Measurements from ENCODE around the gene TMEM132D.

Gene TMEM132D

GRCh38 chr12:129063600-129063999 lies 840.2 kb downstream of the TMEM132D start:
- Histone ChIP-seq H2BK120ac (ENCODE audit: low read depth, low read length) (no peak overlapping the region), H3K36me3 (ENCODE audit: control insufficient read depth in 1 of 2, insufficient read depth in 2 of 2, low read depth in 1 of 2, low read length in 2 of 2) (no peaks in the 10 kb centered on the region), H3K4me2 (ENCODE audit: low read length, poor library complexity, severe bottlenecking) (no peak overlapping the region), H3K4me1 (ENCODE audit: control insufficient read depth, insufficient read depth, low read depth, low read length) (no peaks in the 10 kb centered on the region), H3K18ac (ENCODE audit: low read depth in 1 of 2, low read length in 2 of 2) (no peak overlapping the region), H3K9me3 (ENCODE audit: control insufficient read depth, low read length) (peaks cover 16% of the 10 kb centered on the region), H2AK5ac (ENCODE audit: low read length, severe bottlenecking) (no peak overlapping the region), H2BK5ac (ENCODE audit: low read depth, low read length, poor library complexity, severe bottlenecking) (no peak overlapping the region), H4K91ac (ENCODE audit: low read length) (no peak overlapping the region), H3K27me3 (ENCODE audit: control insufficient read depth in 1 of 2, insufficient read depth in 1 of 2, low read length in 2 of 2) (no peaks in the 10 kb centered on the region), H4K8ac (ENCODE audit: low read length) (no peak overlapping the region), H3K14ac (ENCODE audit: low read length in 2 of 2) (no peak overlapping the region), H3K27ac (ENCODE audit: low read length, poor library complexity, severe bottlenecking) (no peak overlapping the region), H3K9ac (ENCODE audit: low read length) (no peak overlapping the region), H3K23ac (ENCODE audit: low read length in 2 of 2) (no peak overlapping the region), H3K4me3 (ENCODE audit: insufficient read depth in 1 of 2, low read depth in 1 of 2, low read length in 2 of 2) (no peak overlapping the region), H2BK15ac (ENCODE audit: low read depth, poor library complexity, severe bottlenecking) (no peak overlapping the region), H2BK12ac (ENCODE audit: low read length in 2 of 2) (no peak overlapping the region), H3K79me1 (replicated peaks; ENCODE audit: low read length, poor library complexity, severe bottlenecking) (no peaks in the 10 kb centered on the region), H3K4ac (ENCODE audit: low read depth in 1 of 2, low read length in 2 of 2) (no peak overlapping the region), H2AFZ (ENCODE audit: low read depth, low read length) (no peak overlapping the region)
- 58% methylated on average over 4 of the region's 4 CpGs for WGBS
- no peak for DNase-seq

GRCh38 chr12:129053232-129053631 lies 850.6 kb downstream of the TMEM132D start:
- H3K79me1 ChIP-seq (replicated peaks; ENCODE audit: low read length, poor library complexity, severe bottlenecking): no peaks in the 10 kb centered on the region
- H2BK12ac ChIP-seq (ENCODE audit: low read length in 2 of 2): no peak overlapping the region
- H3K27ac ChIP-seq (ENCODE audit: low read length, poor library complexity, severe bottlenecking): no peak overlapping the region
- no peaks in the 10 kb centered on the region for H3K9me3 ChIP-seq (ENCODE audit: control insufficient read depth, low read length)
- H2AK5ac ChIP-seq (ENCODE audit: low read length, severe bottlenecking): no peak overlapping the region
- H4K91ac ChIP-seq (ENCODE audit: low read length): no peak overlapping the region
- 82% methylated on average over 11 of the region's 11 CpGs for WGBS
- no peak overlapping the region for H3K23ac ChIP-seq (ENCODE audit: low read length in 2 of 2)
- H3K18ac ChIP-seq (ENCODE audit: low read depth in 1 of 2, low read length in 2 of 2): no peak overlapping the region
- H3K4me2 ChIP-seq (ENCODE audit: low read length, poor library complexity, severe bottlenecking): no peak overlapping the region
- H3K36me3 ChIP-seq (ENCODE audit: control insufficient read depth in 1 of 2, insufficient read depth in 2 of 2, low read depth in 1 of 2, low read length in 2 of 2): no peaks in the 10 kb centered on the region
- no peaks in the 10 kb centered on the region for H3K4me1 ChIP-seq (ENCODE audit: control insufficient read depth, insufficient read depth, low read depth, low read length)
- no peak overlapping the region for H2BK5ac ChIP-seq (ENCODE audit: low read depth, low read length, poor library complexity, severe bottlenecking)
- no peak overlapping the region for H3K14ac ChIP-seq (ENCODE audit: low read length in 2 of 2)
- no peak overlapping the region for H3K4me3 ChIP-seq (ENCODE audit: insufficient read depth in 1 of 2, low read depth in 1 of 2, low read length in 2 of 2)
- H2BK15ac ChIP-seq (ENCODE audit: low read depth, poor library complexity, severe bottlenecking): no peak overlapping the region
- no peak overlapping the region for H4K8ac ChIP-seq (ENCODE audit: low read length)
- no peak overlapping the region for H3K4ac ChIP-seq (ENCODE audit: low read depth in 1 of 2, low read length in 2 of 2)
- H2AFZ ChIP-seq (ENCODE audit: low read depth, low read length): no peak overlapping the region
- no peak overlapping the region for H3K9ac ChIP-seq (ENCODE audit: low read length)
- no peaks in the 10 kb centered on the region for H3K27me3 ChIP-seq (ENCODE audit: control insufficient read depth in 1 of 2, insufficient read depth in 1 of 2, low read length in 2 of 2)
- H2BK120ac ChIP-seq (ENCODE audit: low read depth, low read length): no peak overlapping the region
- no peak for DNase-seq

- Histone ChIP-seq H3K14ac (ENCODE audit: low read length in 2 of 2) (no peak overlapping the region), H3K79me1 (replicated peaks; ENCODE audit: low read length, poor library complexity, severe bottlenecking) (no peaks in the 10 kb centered on the region), H3K23ac (ENCODE audit: low read length in 2 of 2) (no peak overlapping the region), H2BK15ac (ENCODE audit: low read depth, poor library complexity, severe bottlenecking) (no peak overlapping the region), H2AFZ (ENCODE audit: low read depth, low read length) (no peak overlapping the region), H2AK5ac (ENCODE audit: low read length, severe bottlenecking) (no peak overlapping the region), H3K4me1 (ENCODE audit: control insufficient read depth, insufficient read depth, low read depth, low read length) (no peaks in the 10 kb centered on the region), H4K91ac (ENCODE audit: low read length) (no peak overlapping the region), H3K9me3 (ENCODE audit: control insufficient read depth, low read length) (peaks cover 1% of the 10 kb centered on the region), H2BK12ac (ENCODE audit: low read length in 2 of 2) (no peak overlapping the region), H4K8ac (ENCODE audit: low read length) (no peak overlapping the region), H3K27ac (ENCODE audit: low read length, poor library complexity, severe bottlenecking) (no peak overlapping the region), H3K27me3 (ENCODE audit: control insufficient read depth in 1 of 2, insufficient read depth in 1 of 2, low read length in 2 of 2) (no peaks in the 10 kb centered on the region), H2BK120ac (ENCODE audit: low read depth, low read length) (no peak overlapping the region), H2BK5ac (ENCODE audit: low read depth, low read length, poor library complexity, severe bottlenecking) (no peak overlapping the region), H3K4ac (ENCODE audit: low read depth in 1 of 2, low read length in 2 of 2) (no peak overlapping the region), H3K36me3 (ENCODE audit: control insufficient read depth in 1 of 2, insufficient read depth in 2 of 2, low read depth in 1 of 2, low read length in 2 of 2) (no peaks in the 10 kb centered on the region), H3K4me2 (ENCODE audit: low read length, poor library complexity, severe bottlenecking) (no peak overlapping the region), H3K4me3 (ENCODE audit: insufficient read depth in 1 of 2, low read depth in 1 of 2, low read length in 2 of 2) (no peak overlapping the region), H3K18ac (ENCODE audit: low read depth in 1 of 2, low read length in 2 of 2) (no peak overlapping the region), H3K9ac (ENCODE audit: low read length) (no peak overlapping the region)
- no peak for DNase-seq
Observed at GRCh38 chr12:129052373-129052772, 851.5 kb downstream of the TMEM132D start.

GRCh38 chr12:129049917-129050316 lies 853.9 kb downstream of the TMEM132D start:
- DNase-seq: no peak
- no peak overlapping the region for H4K8ac ChIP-seq (ENCODE audit: low read length)
- H4K91ac ChIP-seq (ENCODE audit: low read length): no peak overlapping the region
- H2AFZ ChIP-seq (ENCODE audit: low read depth, low read length): no peak overlapping the region
- WGBS: 78% methylated on average over 1 of the region's 1 CpG
- no peak overlapping the region for H3K4me2 ChIP-seq (ENCODE audit: low read length, poor library complexity, severe bottlenecking)
- H2BK15ac ChIP-seq (ENCODE audit: low read depth, poor library complexity, severe bottlenecking): no peak overlapping the region
- no peak overlapping the region for H3K4ac ChIP-seq (ENCODE audit: low read depth in 1 of 2, low read length in 2 of 2)
- H3K27me3 ChIP-seq (ENCODE audit: control insufficient read depth in 1 of 2, insufficient read depth in 1 of 2, low read length in 2 of 2): no peaks in the 10 kb centered on the region
- no peak overlapping the region for H3K9ac ChIP-seq (ENCODE audit: low read length)
- no peak overlapping the region for H3K14ac ChIP-seq (ENCODE audit: low read length in 2 of 2)
- no peak overlapping the region for H2BK12ac ChIP-seq (ENCODE audit: low read length in 2 of 2)
- no peaks in the 10 kb centered on the region for H3K4me1 ChIP-seq (ENCODE audit: control insufficient read depth, insufficient read depth, low read depth, low read length)
- no peak overlapping the region for H2BK120ac ChIP-seq (ENCODE audit: low read depth, low read length)
- H2AK5ac ChIP-seq (ENCODE audit: low read length, severe bottlenecking): no peak overlapping the region
- no peak overlapping the region for H3K23ac ChIP-seq (ENCODE audit: low read length in 2 of 2)
- peaks cover 10% of the 10 kb centered on the region for H3K9me3 ChIP-seq (ENCODE audit: control insufficient read depth, low read length)
- no peaks in the 10 kb centered on the region for H3K79me1 ChIP-seq (replicated peaks; ENCODE audit: low read length, poor library complexity, severe bottlenecking)
- no peak overlapping the region for H3K18ac ChIP-seq (ENCODE audit: low read depth in 1 of 2, low read length in 2 of 2)
- H3K4me3 ChIP-seq (ENCODE audit: insufficient read depth in 1 of 2, low read depth in 1 of 2, low read length in 2 of 2): no peak overlapping the region
- no peak overlapping the region for H3K27ac ChIP-seq (ENCODE audit: low read length, poor library complexity, severe bottlenecking)
- H2BK5ac ChIP-seq (ENCODE audit: low read depth, low read length, poor library complexity, severe bottlenecking): no peak overlapping the region
- no peaks in the 10 kb centered on the region for H3K36me3 ChIP-seq (ENCODE audit: control insufficient read depth in 1 of 2, insufficient read depth in 2 of 2, low read depth in 1 of 2, low read length in 2 of 2)

Measured in mesenchymal stem cell (in vitro differentiated cells and primary cell).